ENCODE results near the gene CADM1.

The CADM1 gene

DNA sequence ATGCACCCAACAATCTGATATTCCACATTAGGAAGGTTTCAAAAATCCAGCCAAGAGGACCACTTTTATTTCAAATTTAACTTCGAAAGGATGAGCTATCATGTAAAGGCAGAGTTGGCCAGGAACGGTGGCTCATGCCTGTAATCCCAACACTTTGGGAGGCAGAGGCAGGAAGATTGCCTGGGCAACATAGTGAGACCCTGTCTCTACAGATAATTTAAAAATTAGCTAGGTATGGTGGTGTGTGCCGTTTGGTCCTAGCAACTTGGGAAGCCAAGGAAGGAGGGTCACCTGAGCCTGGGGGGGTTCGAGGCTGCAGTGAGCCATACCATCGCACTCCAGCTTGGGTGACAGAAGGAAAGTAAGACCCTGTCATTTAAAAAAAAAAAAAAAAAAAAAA lies 96.7 kb downstream of the CADM1 start:
- H3K9me3 Mint-ChIP-seq: no peaks in the 10 kb centered on the region
- DNase-seq (ENCODE audit: low spot score): no peak
- H3K4me3 Mint-ChIP-seq: no peak overlapping the region
- no peaks in the 10 kb centered on the region for H3K4me1 Mint-ChIP-seq (ENCODE audit: low read depth)
- no peak overlapping the region for H3K27ac Mint-ChIP-seq
- no peaks in the 10 kb centered on the region for H3K36me3 Mint-ChIP-seq (ENCODE audit: low read depth)
- no peaks in the 10 kb centered on the region for H3K27me3 Mint-ChIP-seq (ENCODE audit: low read depth)

DNA sequence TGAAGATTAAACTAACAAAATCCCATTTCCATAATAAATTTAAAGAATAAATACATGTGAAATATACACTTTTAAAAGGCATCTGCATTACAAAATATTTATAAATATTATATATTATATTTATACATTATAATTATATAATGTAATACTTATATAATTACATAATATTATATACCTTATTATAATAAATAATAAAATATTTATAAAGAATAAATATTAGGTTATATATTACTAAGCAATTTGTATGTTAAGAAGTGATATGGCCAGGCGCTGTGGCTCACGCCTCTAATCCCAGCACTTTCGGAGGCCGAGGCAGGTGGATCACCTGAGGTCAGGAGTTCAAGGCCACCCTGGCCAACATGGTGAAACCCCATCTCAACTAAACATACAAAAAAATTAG lies 97.8 kb downstream of the CADM1 start:
- H3K36me3 Mint-ChIP-seq (ENCODE audit: low read depth): no peaks in the 10 kb centered on the region
- no peak overlapping the region for H3K27ac Mint-ChIP-seq
- no peaks in the 10 kb centered on the region for H3K9me3 Mint-ChIP-seq
- DNase-seq (ENCODE audit: low spot score): no peak
- no peaks in the 10 kb centered on the region for H3K27me3 Mint-ChIP-seq (ENCODE audit: low read depth)
- no peak overlapping the region for H3K4me3 Mint-ChIP-seq
- no peaks in the 10 kb centered on the region for H3K4me1 Mint-ChIP-seq (ENCODE audit: low read depth)

- DNase-seq (ENCODE audit: low spot score): no peak
- H3K4me3 Mint-ChIP-seq: no peak overlapping the region
- H3K4me1 Mint-ChIP-seq (ENCODE audit: low read depth): no peaks in the 10 kb centered on the region
- H3K9me3 Mint-ChIP-seq: no peaks in the 10 kb centered on the region
- H3K27ac Mint-ChIP-seq: no peak overlapping the region
- H3K36me3 Mint-ChIP-seq (ENCODE audit: low read depth): no peaks in the 10 kb centered on the region
- H3K27me3 Mint-ChIP-seq (ENCODE audit: low read depth): no peaks in the 10 kb centered on the region
Observed at GRCh38 chr11:115398333-115399080, 105.7 kb downstream of the CADM1 start.

- H3K4me1 Mint-ChIP-seq (ENCODE audit: low read depth): no peaks in the 10 kb centered on the region
- no peak for DNase-seq (ENCODE audit: low spot score)
- no peak overlapping the region for H3K27ac Mint-ChIP-seq
- no peaks in the 10 kb centered on the region for H3K9me3 Mint-ChIP-seq
- no peaks in the 10 kb centered on the region for H3K27me3 Mint-ChIP-seq (ENCODE audit: low read depth)
- no peaks in the 10 kb centered on the region for H3K36me3 Mint-ChIP-seq (ENCODE audit: low read depth)
- no peak overlapping the region for H3K4me3 Mint-ChIP-seq
Observed at GRCh38 chr11:115396533-115396932, 107.7 kb downstream of the CADM1 start.

GRCh38 chr11:115393950-115394349 lies 110.3 kb downstream of the CADM1 start:
- H3K36me3 Mint-ChIP-seq (ENCODE audit: low read depth): no peaks in the 10 kb centered on the region
- no peak overlapping the region for H3K27ac Mint-ChIP-seq
- no peaks in the 10 kb centered on the region for H3K4me1 Mint-ChIP-seq (ENCODE audit: low read depth)
- H3K9me3 Mint-ChIP-seq: no peaks in the 10 kb centered on the region
- DNase-seq (ENCODE audit: low spot score): no peak
- H3K27me3 Mint-ChIP-seq (ENCODE audit: low read depth): peaks cover 4% of the 10 kb centered on the region
- H3K4me3 Mint-ChIP-seq: no peak overlapping the region

- Mint-ChIP-seq H3K4me3 (no peak overlapping the region), H3K36me3 (ENCODE audit: low read depth) (no peaks in the 10 kb centered on the region), H3K27me3 (ENCODE audit: low read depth) (peaks cover 11% of the 10 kb centered on the region), H3K27ac (no peak overlapping the region), H3K4me1 (ENCODE audit: low read depth) (no peaks in the 10 kb centered on the region), H3K9me3 (no peaks in the 10 kb centered on the region)
- DNase-seq (ENCODE audit: low spot score): no peak
Observed at GRCh38 chr11:115391598-115391997, 112.6 kb downstream of the CADM1 start.

DNA sequence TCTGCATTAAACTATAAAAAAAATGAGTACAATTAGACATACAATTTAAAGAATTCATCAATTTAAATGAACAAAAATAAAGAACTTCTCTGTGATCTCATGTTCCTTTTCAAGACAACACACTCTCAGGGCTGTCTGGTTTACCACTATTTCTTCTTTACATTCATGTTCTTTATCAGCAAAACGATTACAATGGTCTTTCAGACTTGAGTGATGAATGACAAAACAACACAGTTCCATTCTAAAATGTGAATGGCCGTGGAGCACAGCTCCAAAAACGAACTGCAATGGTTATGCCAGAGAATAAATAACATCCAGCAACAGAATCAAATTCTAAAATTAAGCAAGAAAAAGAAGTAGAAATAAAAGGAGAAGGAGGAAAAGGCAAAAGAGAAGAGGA lies 113.1 kb downstream of the CADM1 start:
- DNase-seq (ENCODE audit: low spot score): no peak
- no peaks in the 10 kb centered on the region for H3K9me3 Mint-ChIP-seq
- no peaks in the 10 kb centered on the region for H3K4me1 Mint-ChIP-seq (ENCODE audit: low read depth)
- no peak overlapping the region for H3K27ac Mint-ChIP-seq
- no peaks in the 10 kb centered on the region for H3K36me3 Mint-ChIP-seq (ENCODE audit: low read depth)
- peaks cover 12% of the 10 kb centered on the region for H3K27me3 Mint-ChIP-seq (ENCODE audit: low read depth)
- H3K4me3 Mint-ChIP-seq: no peak overlapping the region

DNA sequence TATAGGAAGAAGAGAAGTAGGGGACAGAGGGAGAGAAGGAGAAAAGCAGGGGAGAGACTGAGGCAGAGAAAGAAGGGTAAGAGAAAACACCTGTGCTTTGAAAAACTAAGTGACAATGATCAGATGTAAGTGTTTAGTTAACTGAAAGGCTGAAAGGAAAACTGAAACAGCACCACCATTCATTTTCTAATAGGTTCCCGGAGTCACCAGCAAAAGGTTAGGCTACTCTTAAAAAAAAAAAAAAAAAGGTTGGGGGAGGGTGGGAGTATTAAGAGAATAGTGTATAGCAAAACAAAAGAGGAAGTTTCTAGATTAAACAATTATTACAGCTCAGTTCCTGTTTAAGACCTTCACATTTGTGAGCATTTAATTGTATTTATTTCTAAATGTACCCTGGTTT lies 113.8 kb downstream of the CADM1 start:
- Mint-ChIP-seq H3K27ac (no peak overlapping the region), H3K9me3 (no peaks in the 10 kb centered on the region), H3K36me3 (ENCODE audit: low read depth) (no peaks in the 10 kb centered on the region), H3K4me3 (no peak overlapping the region), H3K27me3 (ENCODE audit: low read depth) (peaks cover 16% of the 10 kb centered on the region), H3K4me1 (ENCODE audit: low read depth) (no peaks in the 10 kb centered on the region)
- DNase-seq (ENCODE audit: low spot score): no peak

GRCh38 chr11:115389790-115390189 lies 114.4 kb downstream of the CADM1 start:
- H3K4me3 Mint-ChIP-seq: no peak overlapping the region
- no peak overlapping the region for H3K27ac Mint-ChIP-seq
- H3K27me3 Mint-ChIP-seq (ENCODE audit: low read depth): peaks cover 16% of the 10 kb centered on the region
- H3K9me3 Mint-ChIP-seq: no peaks in the 10 kb centered on the region
- no peak for DNase-seq (ENCODE audit: low spot score)
- H3K36me3 Mint-ChIP-seq (ENCODE audit: low read depth): no peaks in the 10 kb centered on the region
- H3K4me1 Mint-ChIP-seq (ENCODE audit: low read depth): no peaks in the 10 kb centered on the region

- peaks cover 16% of the 10 kb centered on the region for H3K27me3 Mint-ChIP-seq (ENCODE audit: low read depth)
Observed at GRCh38 chr11:115385226-115385625, 119.0 kb downstream of the CADM1 start.

DNA sequence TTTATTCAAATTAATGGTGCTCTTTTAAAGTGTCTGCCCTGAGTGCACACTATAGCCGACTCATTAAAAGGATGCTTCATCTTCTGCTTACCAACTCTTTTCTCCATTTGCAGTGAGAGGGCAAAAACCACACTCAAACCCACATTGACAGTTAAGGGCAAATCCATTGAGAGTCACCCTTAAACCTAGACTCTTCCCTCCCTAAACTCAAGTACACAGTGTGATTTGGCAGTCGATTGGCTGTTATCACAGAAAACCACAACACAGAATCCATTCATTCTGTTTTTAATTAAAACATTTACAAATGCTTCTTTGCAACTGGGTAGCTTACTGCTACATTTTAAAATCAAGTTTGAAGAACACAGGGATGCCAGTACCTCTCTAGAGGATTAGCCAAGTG lies 120.0 kb downstream of the CADM1 start:
- no peak overlapping the region for H3K27ac Mint-ChIP-seq
- H3K9me3 Mint-ChIP-seq: no peaks in the 10 kb centered on the region
- no peaks in the 10 kb centered on the region for H3K4me1 Mint-ChIP-seq (ENCODE audit: low read depth)
- peaks cover 16% of the 10 kb centered on the region for H3K27me3 Mint-ChIP-seq (ENCODE audit: low read depth)
- no peak overlapping the region for H3K4me3 Mint-ChIP-seq
- no peak for DNase-seq (ENCODE audit: low spot score)
- no peaks in the 10 kb centered on the region for H3K36me3 Mint-ChIP-seq (ENCODE audit: low read depth)

More at GRCh38 chr11:115385226-115385625, 119.0 kb downstream of the CADM1 start:
- DNase-seq (ENCODE audit: low spot score): no peak
- no peaks in the 10 kb centered on the region for H3K9me3 Mint-ChIP-seq
- no peak overlapping the region for H3K4me3 Mint-ChIP-seq
- no peaks in the 10 kb centered on the region for H3K36me3 Mint-ChIP-seq (ENCODE audit: low read depth)
- H3K4me1 Mint-ChIP-seq (ENCODE audit: low read depth): no peaks in the 10 kb centered on the region
- no peak overlapping the region for H3K27ac Mint-ChIP-seq

DNA sequence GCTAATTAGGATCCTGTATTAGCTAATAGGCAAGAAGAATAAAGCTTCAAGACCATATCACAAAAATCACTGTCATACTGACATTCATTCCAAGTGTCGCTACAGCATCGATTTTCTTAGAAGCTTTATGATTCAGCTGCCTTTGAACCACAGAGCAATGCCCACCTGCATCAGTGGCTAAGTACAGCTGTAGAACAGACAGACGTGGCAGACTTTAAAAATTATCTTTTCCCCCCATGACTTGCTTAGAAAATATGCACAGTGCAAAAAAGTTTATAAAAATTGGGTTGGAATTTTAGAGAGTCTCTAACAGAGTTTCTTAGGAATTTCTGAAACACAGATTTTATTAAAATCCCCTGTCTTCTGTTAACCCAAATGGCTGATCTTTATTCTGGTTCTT lies 120.8 kb downstream of the CADM1 start:
- no peak overlapping the region for H3K4me3 Mint-ChIP-seq

DNA sequence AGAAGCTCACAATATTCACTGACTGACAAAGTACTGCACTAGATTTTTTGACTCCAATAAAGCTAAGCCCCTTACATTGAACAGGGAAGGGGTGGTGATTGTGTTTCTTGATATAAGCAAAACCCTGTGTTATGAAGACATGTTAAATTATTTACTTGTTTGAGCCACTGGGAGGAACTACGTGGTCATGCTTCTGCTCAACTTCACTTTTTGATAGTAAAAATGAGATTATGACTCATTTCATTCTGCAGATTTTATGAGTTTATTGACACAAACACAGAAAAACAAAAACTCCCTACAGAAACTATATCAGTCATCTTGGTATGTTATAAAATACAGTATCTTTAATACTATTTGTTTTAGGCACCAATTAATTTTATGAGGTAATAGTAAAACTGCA lies 124.7 kb downstream of the CADM1 start:
- Mint-ChIP-seq H3K36me3 (ENCODE audit: low read depth) (no peaks in the 10 kb centered on the region), H3K9me3 (no peaks in the 10 kb centered on the region), H3K27ac (no peak overlapping the region), H3K4me1 (ENCODE audit: low read depth) (no peaks in the 10 kb centered on the region), H3K4me3 (no peak overlapping the region), H3K27me3 (ENCODE audit: low read depth) (peaks cover 3% of the 10 kb centered on the region)
- DNase-seq (ENCODE audit: low spot score): no peak

More for the DNA sequence above, 120.8 kb downstream of the CADM1 start:
- H3K36me3 Mint-ChIP-seq (ENCODE audit: low read depth): no peaks in the 10 kb centered on the region
- DNase-seq (ENCODE audit: low spot score): no peak
- peaks cover 13% of the 10 kb centered on the region for H3K27me3 Mint-ChIP-seq (ENCODE audit: low read depth)
- no peaks in the 10 kb centered on the region for H3K9me3 Mint-ChIP-seq
- H3K4me1 Mint-ChIP-seq (ENCODE audit: low read depth): no peaks in the 10 kb centered on the region
- no peak overlapping the region for H3K27ac Mint-ChIP-seq

DNA sequence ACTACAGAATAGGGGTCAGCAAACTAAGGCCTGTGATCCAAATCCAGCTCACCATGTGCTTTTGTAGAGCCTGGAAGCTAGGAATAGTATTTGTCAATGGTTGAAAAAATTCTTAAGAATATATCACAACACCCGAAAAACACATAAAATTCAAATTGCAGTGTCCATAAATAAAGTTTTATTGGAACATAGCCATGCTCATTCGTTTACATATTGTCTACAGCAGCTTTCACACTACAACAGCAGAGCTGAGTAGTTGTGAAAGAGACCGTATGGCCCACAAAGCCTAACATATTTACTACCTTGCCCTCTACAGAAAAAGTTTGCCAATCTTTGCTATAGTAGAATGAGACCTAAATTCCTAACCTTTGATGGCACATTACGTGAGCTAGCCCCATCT lies 125.7 kb downstream of the CADM1 start:
- Mint-ChIP-seq H3K4me3 (no peak overlapping the region), H3K27ac (no peak overlapping the region), H3K36me3 (ENCODE audit: low read depth) (no peaks in the 10 kb centered on the region), H3K9me3 (no peaks in the 10 kb centered on the region), H3K27me3 (ENCODE audit: low read depth) (peaks cover 9% of the 10 kb centered on the region), H3K4me1 (ENCODE audit: low read depth) (no peaks in the 10 kb centered on the region)
- no peak for DNase-seq (ENCODE audit: low spot score)

GRCh38 chr11:115377882-115378296 lies 126.3 kb downstream of the CADM1 start:
- H3K4me3 Mint-ChIP-seq: no peak overlapping the region
- no peak overlapping the region for H3K27ac Mint-ChIP-seq
- DNase-seq (ENCODE audit: low spot score): no peak
- H3K27me3 Mint-ChIP-seq (ENCODE audit: low read depth): peaks cover 6% of the 10 kb centered on the region
- no peaks in the 10 kb centered on the region for H3K9me3 Mint-ChIP-seq
- no peaks in the 10 kb centered on the region for H3K36me3 Mint-ChIP-seq (ENCODE audit: low read depth)
- no peaks in the 10 kb centered on the region for H3K4me1 Mint-ChIP-seq (ENCODE audit: low read depth)

Measured in T-helper 2 cell treated with Interferon-gamma antibody and Interleukin-4, amounts not matched to agents 5 μg/mL and 100 μg/mL, for 36 hours (primary cell).